Thyroid gland (tissue), 4 donors: ENCODE data around the gene ASB10.

Experiments used
- CTCF ChIP-seq, 6 experiments: fragments of 200-600 bp in 3 of 6; fragments of 450-650 bp in 3 of 6; sonication (generic) in 3 of 6; IDR thresholded peaks; one replicate each; pipeline ENCODE4 v1.5.1; 2016 to 2019; ENCODE audit warnings: antibody characterized with exemption in 6 of 6, mild to moderate bottlenecking in 2 of 6, inconsistent platforms in 1 of 6, moderate library complexity in 1 of 6
- POLR2A ChIP-seq, 2 donors: fragments of 450-650 bp; IDR thresholded peaks; one replicate each; pipeline ENCODE4 v1.6.1; 2017; ENCODE audit warnings: antibody characterized with exemption in 2 of 2, mild to moderate bottlenecking in 2 of 2, moderate library complexity in 1 of 2

- no peak for TF ChIP-seq CTCF (IDR thresholded peaks at IDR 0.05)
- TF ChIP-seq POLR2A (IDR thresholded peaks at IDR 0.05): no peak
Observed at GRCh38 chr7:151192002-151192539, 5.0 kb upstream of the ASB10 start.
